ENCODE measurements around the gene SMG7. TPM values are rescaled to one million over a fixed set of nuclear protein-coding genes. Genes with fewer than 3 reads are reported as not detected.

SMG7 gene
- total RNA-seq, 2 experiments from 2014 or later: 45.0 to 185 TPM

DNA sequence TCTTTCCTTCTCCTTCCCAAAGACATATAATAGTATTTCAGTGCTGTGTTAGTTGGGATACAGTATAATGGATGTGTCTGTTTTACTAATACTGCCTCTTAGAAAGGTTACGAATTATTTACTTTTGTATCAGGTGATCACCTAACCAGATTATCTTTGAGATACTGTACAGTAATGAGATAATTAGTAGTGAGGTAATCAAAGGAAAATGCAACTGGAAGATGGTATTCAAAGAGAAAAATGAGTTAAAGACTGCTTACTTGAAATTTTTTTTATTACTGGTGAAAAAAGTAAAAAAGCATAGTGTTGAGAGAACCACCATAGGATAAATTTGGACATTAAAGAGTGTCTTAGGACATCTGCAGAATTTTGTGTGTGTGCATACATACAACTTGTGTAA is 10.9 kb downstream of the SMG7 start:
- Histone ChIP-seq H3K79me2 (ENCODE audit: insufficient read depth, low read depth, low read length) (peaks cover 97% of the 10 kb centered on the region), H3K27ac (ENCODE audit: low read depth, low read length, poor library complexity, severe bottlenecking) (peak overlapping the region; percentile 100), H3K4me1 (ENCODE audit: insufficient read depth, low read length, poor library complexity, severe bottlenecking) (peaks cover 93% of the 10 kb centered on the region), H4K20me1 (ENCODE audit: insufficient read depth, low read length) (peaks cover 30% of the 10 kb centered on the region; the same call in 1 of the 2 replicates), H3K9me2 (ENCODE audit: insufficient read depth, low read length) (no peaks in the 10 kb centered on the region), H2AFZ (ENCODE audit: low read length) (no peak overlapping the region), H3K9me3 (ENCODE audit: low read length) (peaks cover 10% of the 10 kb centered on the region; the same call in 1 of the 2 replicates), H3K4me2 (ENCODE audit: low read length) (peak overlapping the region; percentile 93), H3K36me3 (ENCODE audit: insufficient read depth, low read length) (peaks cover 78% of the 10 kb centered on the region), H3K4me3 (ENCODE audit: low read depth, low read length, poor library complexity, severe bottlenecking) (peak overlapping the region; percentile 62)
- DNase-seq (ENCODE audit: low spot score): no peak
- TF ChIP-seq, protein P1, sequence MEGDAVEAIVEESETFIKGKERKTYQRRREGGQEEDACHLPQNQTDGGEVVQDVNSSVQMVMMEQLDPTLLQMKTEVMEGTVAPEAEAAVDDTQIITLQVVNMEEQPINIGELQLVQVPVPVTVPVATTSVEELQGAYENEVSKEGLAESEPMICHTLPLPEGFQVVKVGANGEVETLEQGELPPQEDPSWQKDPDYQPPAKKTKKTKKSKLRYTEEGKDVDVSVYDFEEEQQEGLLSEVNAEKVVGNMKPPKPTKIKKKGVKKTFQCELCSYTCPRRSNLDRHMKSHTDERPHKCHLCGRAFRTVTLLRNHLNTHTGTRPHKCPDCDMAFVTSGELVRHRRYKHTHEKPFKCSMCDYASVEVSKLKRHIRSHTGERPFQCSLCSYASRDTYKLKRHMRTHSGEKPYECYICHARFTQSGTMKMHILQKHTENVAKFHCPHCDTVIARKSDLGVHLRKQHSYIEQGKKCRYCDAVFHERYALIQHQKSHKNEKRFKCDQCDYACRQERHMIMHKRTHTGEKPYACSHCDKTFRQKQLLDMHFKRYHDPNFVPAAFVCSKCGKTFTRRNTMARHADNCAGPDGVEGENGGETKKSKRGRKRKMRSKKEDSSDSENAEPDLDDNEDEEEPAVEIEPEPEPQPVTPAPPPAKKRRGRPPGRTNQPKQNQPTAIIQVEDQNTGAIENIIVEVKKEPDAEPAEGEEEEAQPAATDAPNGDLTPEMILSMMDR (conservative IDR thresholded peaks at IDR 0.05; ENCODE audit: low read length): no peak
- no peak for TF ChIP-seq EZH2phosphoT487 (IDR thresholded peaks at IDR 0.05; ENCODE audit: borderline replicate concordance, low read depth, low read length)
- ChIA-PET POLR2A (no interaction called here), CTCF (ENCODE audit: unreplicated experiment) (interaction anchor here (0.8 kb wide), 1 partner anchor 14 kb away, joined by 4 read pairs; no protein-coding TSS in a partner anchor)
- intact Hi-C loops (cut with micrococcal nuclease; ENCODE audit: unreplicated experiment): no loop called here
- no TSS peak for BruUV-seq (replicated peaks)

DNA sequence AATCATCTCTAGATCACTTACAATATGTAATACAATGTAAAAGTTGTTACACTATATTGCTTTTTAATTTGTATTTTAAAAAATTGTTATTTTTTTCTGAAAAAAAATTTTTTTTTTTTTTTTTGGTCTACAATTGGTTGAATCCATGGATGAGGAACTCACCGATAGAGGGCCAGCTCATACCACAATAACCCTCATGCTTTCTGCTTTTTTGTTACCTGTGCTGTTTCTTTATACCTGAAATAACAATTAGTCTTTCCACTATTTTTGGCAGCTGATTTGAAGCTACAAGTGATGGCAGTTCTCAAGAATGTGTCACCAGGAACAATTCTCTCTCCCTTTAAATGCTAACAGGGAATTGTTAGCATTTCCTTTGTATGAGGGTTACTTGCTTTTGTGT is 12.0 kb downstream of the SMG7 start:
- H3K9me3 ChIP-seq (ENCODE audit: low read length): peaks cover 10% of the 10 kb centered on the region; the same call in 1 of the 2 replicates
- no peak for TF ChIP-seq EZH2phosphoT487 (IDR thresholded peaks at IDR 0.05; ENCODE audit: borderline replicate concordance, low read depth, low read length)
- TF ChIP-seq, protein P1 (conservative IDR thresholded peaks at IDR 0.05; ENCODE audit: low read length): no peak
- BruUV-seq (replicated peaks): no TSS peak
- no peak overlapping the region for H2AFZ ChIP-seq (ENCODE audit: low read length)
- no peaks in the 10 kb centered on the region for H3K9me2 ChIP-seq (ENCODE audit: insufficient read depth, low read length)
- POLR2A ChIA-PET: interaction anchor here (0.7 to 2.1 kb wide), 6 partner anchors 8 to 26 kb away, joined by 3 to 10 read pairs (median 4); no protein-coding TSS in a partner anchor
- H3K4me1 ChIP-seq (ENCODE audit: insufficient read depth, low read length, poor library complexity, severe bottlenecking): peaks cover 93% of the 10 kb centered on the region
- H3K79me2 ChIP-seq (ENCODE audit: insufficient read depth, low read depth, low read length): peaks cover 97% of the 10 kb centered on the region
- peak overlapping the region; percentile 93; the same call in 1 of the 2 replicates for H3K4me2 ChIP-seq (ENCODE audit: low read length)
- no peak for DNase-seq (ENCODE audit: low spot score)
- CTCF ChIA-PET (ENCODE audit: unreplicated experiment): no interaction called here
- no peak overlapping the region for H3K27ac ChIP-seq (ENCODE audit: low read depth, low read length, poor library complexity, severe bottlenecking)
- H4K20me1 ChIP-seq (ENCODE audit: insufficient read depth, low read length): peaks cover 33% of the 10 kb centered on the region; the same call in 1 of the 2 replicates
- H3K36me3 ChIP-seq (ENCODE audit: insufficient read depth, low read length): peaks cover 79% of the 10 kb centered on the region
- H3K4me3 ChIP-seq (ENCODE audit: low read depth, low read length, poor library complexity, severe bottlenecking): no peak overlapping the region
- intact Hi-C loops (cut with micrococcal nuclease; ENCODE audit: unreplicated experiment): no loop called here

DNA sequence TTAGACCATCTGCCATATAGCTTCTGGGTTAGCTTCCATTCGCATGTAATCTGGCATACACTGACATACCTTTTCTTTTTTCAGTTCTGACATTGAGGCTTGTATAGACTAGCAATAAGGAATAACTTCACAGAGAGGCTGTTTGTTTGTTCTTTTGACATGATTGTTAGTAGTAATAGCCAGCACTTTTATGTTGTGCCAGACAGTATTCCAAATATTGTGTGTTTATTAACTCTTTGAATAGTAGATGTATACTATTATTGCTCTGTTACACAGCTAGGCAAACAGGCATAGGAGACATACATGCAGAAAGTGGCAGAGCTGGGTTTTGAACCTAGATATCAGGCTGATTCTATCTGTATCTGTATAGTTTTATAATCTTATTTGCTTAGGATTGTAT is 12.6 kb downstream of the SMG7 start:
- H3K9me3 ChIP-seq (ENCODE audit: low read length): peaks cover 10% of the 10 kb centered on the region; the same call in 1 of the 2 replicates
- intact Hi-C loops (cut with micrococcal nuclease; ENCODE audit: unreplicated experiment): no loop called here
- H3K27ac ChIP-seq (ENCODE audit: low read depth, low read length, poor library complexity, severe bottlenecking): no peak overlapping the region
- no peak for DNase-seq (ENCODE audit: low spot score)
- ChIA-PET CTCF (ENCODE audit: unreplicated experiment) (interaction anchor here (1.0 kb wide), 1 partner anchor 12 kb away, joined by 3 read pairs; no protein-coding TSS in a partner anchor), POLR2A (interaction anchor here (0.7 to 2.1 kb wide), 8 partner anchors 8 to 38 kb away, joined by 3 to 10 read pairs (median 5); no protein-coding TSS in a partner anchor)
- BruUV-seq (replicated peaks): no TSS peak
- H3K79me2 ChIP-seq (ENCODE audit: insufficient read depth, low read depth, low read length): peaks cover 97% of the 10 kb centered on the region
- peaks cover 80% of the 10 kb centered on the region for H3K36me3 ChIP-seq (ENCODE audit: insufficient read depth, low read length)
- peaks cover 39% of the 10 kb centered on the region for H4K20me1 ChIP-seq (ENCODE audit: insufficient read depth, low read length)
- H3K4me3 ChIP-seq (ENCODE audit: low read depth, low read length, poor library complexity, severe bottlenecking): no peak overlapping the region
- H3K4me2 ChIP-seq (ENCODE audit: low read length): peak overlapping the region; percentile 9; the same call in 1 of the 2 replicates
- H3K4me1 ChIP-seq (ENCODE audit: insufficient read depth, low read length, poor library complexity, severe bottlenecking): peaks cover 93% of the 10 kb centered on the region
- H2AFZ ChIP-seq (ENCODE audit: low read length): no peak overlapping the region
- H3K9me2 ChIP-seq (ENCODE audit: insufficient read depth, low read length): no peaks in the 10 kb centered on the region
- TF ChIP-seq, protein P1 (conservative IDR thresholded peaks at IDR 0.05; ENCODE audit: low read length): no peak
- TF ChIP-seq EZH2phosphoT487 (IDR thresholded peaks at IDR 0.05; ENCODE audit: borderline replicate concordance, low read depth, low read length): no peak
